Activated naive CD4-positive, alpha-beta T cell treated with anti-CD3 and anti-CD28 coated beads for 36 hours (primary cell): Measurements from ENCODE around the gene SNRPD1. TPM values are rescaled to one million over a fixed set of nuclear protein-coding genes. Genes with fewer than 3 reads are reported as not detected.
"Not testable (repeated sequence)": the region's sequence is repeated elsewhere in the genome, so short reads cannot be mapped to it uniquely, and the experiment has no call there.

ENCODE experiments used
- CTCF ChIA-PET: fragments of 350-600 bp; sonication (Branson Sonifier 250); formaldehyde crosslinking; loops from one replicate; lab custom pipeline; 2021; ENCODE audit warnings: antibody characterized with exemption; lab: Charles Lee
- DNase-seq: peaks from one replicate; pipeline ENCODE4 v3.0.0-alpha.2; 2020
- H3K27ac Mint-ChIP-seq: one replicate; pipeline ENCODE4 v1.8.0; 2021; ENCODE audit warnings: mild to moderate bottlenecking, mixed read lengths
- H3K27me3 Mint-ChIP-seq: one replicate; pipeline ENCODE4 v1.8.0; 2021; ENCODE audit warnings: low read depth, mixed read lengths
- H3K36me3 Mint-ChIP-seq: one replicate; pipeline ENCODE4 v1.8.0; 2021; ENCODE audit warnings: low read depth, mixed read lengths
- H3K4me1 Mint-ChIP-seq: one replicate; pipeline ENCODE4 v1.8.0; 2021; ENCODE audit warnings: low read depth, mixed read lengths
- H3K4me3 Mint-ChIP-seq: one replicate; pipeline ENCODE4 v1.8.0; 2021; ENCODE audit warnings: mild to moderate bottlenecking, moderate library complexity, mixed read lengths
- H3K9me3 Mint-ChIP-seq: one replicate; pipeline ENCODE4 v1.8.0; 2021; ENCODE audit warnings: mixed read lengths
- intact Hi-C: fragments of 100-400 bp; cut with micrococcal nuclease; formaldehyde crosslinking; loops from one replicate; pipeline ENCODE4 v1.15.1; 2023
- total RNA-seq, 2 experiments: library from RNA; stranded (reverse); gene quantifications; one replicate each; pipeline ENCODE4 v1.2.3, GENCODE V29; 2021

SNRPD1 gene
- total RNA-seq: 100 to 1,000 TPM; 133 to 144 TPM

GRCh38 chr18:21612125-21613039 lies at the start of gene SNRPD1:
Gene SNRPD1, plus strand, starts transcription at chr18:21612314. Its CDS starts 116 bp downstream, at chr18:21612430.
- Mint-ChIP-seq H3K36me3 (peaks cover 34% of the 10 kb centered on the region), H3K27ac (peak within 1 kb of the TSS; percentile 97), H3K4me3 (peak within 1 kb of the TSS; percentile 96), H3K4me1 (peaks cover 35% of the 10 kb centered on the region), H3K9me3 (no peaks in the 10 kb centered on the region), H3K27me3 (no peaks in the 10 kb centered on the region)
- DNase-seq: peak; percentile 89
- intact Hi-C loops: loop anchor here (1.0 to 10.0 kb wide), 7 partner anchors 12 to 1840 kb away; partner anchors contain the start of genes ESCO1, MIB1, RIOK3 and ROCK1
- CTCF ChIA-PET: interaction anchor here (0.6 to 8.1 kb wide), 10 partner anchors 7 to 219 kb away, joined by 3 to 116 read pairs (median 4); partner anchors contain the start of genes ESCO1 and MIB1

GRCh38 chr18:21571772-21572171 lies 40.3 kb upstream of the SNRPD1 start:
- H3K27ac Mint-ChIP-seq: peak overlapping the region; percentile 30
- intact Hi-C loops: no loop called here
- peaks cover 36% of the 10 kb centered on the region for H3K36me3 Mint-ChIP-seq

GRCh38 chr18:21575656-21576055 lies 36.5 kb upstream of the SNRPD1 start:
- Mint-ChIP-seq H3K27ac (no peak overlapping the region), H3K4me3 (no peak overlapping the region), H3K36me3 (peaks cover 36% of the 10 kb centered on the region), H3K27me3 (no peaks in the 10 kb centered on the region), H3K9me3 (no peaks in the 10 kb centered on the region), H3K4me1 (peaks cover 10% of the 10 kb centered on the region)
- intact Hi-C loops: no loop called here
- CTCF ChIA-PET: no interaction called here
- DNase-seq: no peak

More at GRCh38 chr18:21571772-21572171, 40.3 kb upstream of the SNRPD1 start:
- Mint-ChIP-seq H3K4me3 (no peak overlapping the region), H3K4me1 (peaks cover 5% of the 10 kb centered on the region), H3K27me3 (no peaks in the 10 kb centered on the region), H3K9me3 (no peaks in the 10 kb centered on the region)
- no peak for DNase-seq
- CTCF ChIA-PET: no interaction called here

GRCh38 chr18:21584391-21584790 lies 27.7 kb upstream of the SNRPD1 start:
- intact Hi-C loops: no loop called here
- Mint-ChIP-seq H3K4me3 (no peak overlapping the region), H3K27me3 (no peaks in the 10 kb centered on the region), H3K27ac (no peak overlapping the region), H3K36me3 (peaks cover 6% of the 10 kb centered on the region), H3K4me1 (peaks cover 25% of the 10 kb centered on the region), H3K9me3 (no peaks in the 10 kb centered on the region)
- CTCF ChIA-PET: interaction anchor here (0.6 kb wide), 1 partner anchor 183 kb away, joined by 3 read pairs; no protein-coding TSS in a partner anchor
- no peak for DNase-seq

GRCh38 chr18:21592361-21592760 lies 19.8 kb upstream of the SNRPD1 start:
- H3K4me1 Mint-ChIP-seq: peaks cover 31% of the 10 kb centered on the region
- H3K36me3 Mint-ChIP-seq: not testable (repeated sequence)

GRCh38 chr18:21593540-21594257 lies 18.4 kb upstream of the SNRPD1 start:
- Mint-ChIP-seq H3K4me3 (no peak overlapping the region), H3K4me1 (peaks cover 33% of the 10 kb centered on the region), H3K9me3 (no peaks in the 10 kb centered on the region), H3K27ac (no peak overlapping the region), H3K36me3 (peaks cover 5% of the 10 kb centered on the region), H3K27me3 (no peaks in the 10 kb centered on the region)
- intact Hi-C loops: no loop called here
- no peak for DNase-seq
- CTCF ChIA-PET: interaction anchor here (0.6 to 0.8 kb wide), 2 partner anchors 101 to 195 kb away, joined by 3 read pairs; no protein-coding TSS in a partner anchor

More at GRCh38 chr18:21592361-21592760, 19.8 kb upstream of the SNRPD1 start:
- H3K27me3 Mint-ChIP-seq, DNase-seq, H3K4me3 Mint-ChIP-seq, H3K27ac Mint-ChIP-seq, H3K9me3 Mint-ChIP-seq, CTCF ChIA-PET, intact Hi-C loops: not testable (repeated sequence)

GRCh38 chr18:21597620-21598019 lies 14.5 kb upstream of the SNRPD1 start:
- no peak overlapping the region for H3K4me3 Mint-ChIP-seq
- CTCF ChIA-PET: interaction anchor here (0.5 to 2.3 kb wide), 6 partner anchors 15 to 148 kb away, joined by 3 to 13 read pairs (median 3); partner anchors contain the start of gene SNRPD1
- no peaks in the 10 kb centered on the region for H3K27me3 Mint-ChIP-seq
- H3K27ac Mint-ChIP-seq: no peak overlapping the region
- H3K9me3 Mint-ChIP-seq: no peaks in the 10 kb centered on the region
- no peak for DNase-seq
- peaks cover 35% of the 10 kb centered on the region for H3K4me1 Mint-ChIP-seq
- intact Hi-C loops: no loop called here
- H3K36me3 Mint-ChIP-seq: peaks cover 8% of the 10 kb centered on the region

GRCh38 chr18:21598726-21599584 lies 13.2 kb upstream of the SNRPD1 start:
- DNase-seq: no peak
- Mint-ChIP-seq H3K27ac (peak overlapping the region; percentile 96), H3K4me1 (peaks cover 30% of the 10 kb centered on the region), H3K9me3 (no peaks in the 10 kb centered on the region), H3K36me3 (peaks cover 4% of the 10 kb centered on the region), H3K4me3 (peak overlapping the region; percentile 92), H3K27me3 (no peaks in the 10 kb centered on the region)
- intact Hi-C loops: loop anchor here (1.0 kb wide), 1 partner anchor 110 kb away; no protein-coding TSS in a partner anchor
- CTCF ChIA-PET: interaction anchor here (0.6 to 4.5 kb wide), 3 partner anchors 13 to 1555 kb away, joined by 3 to 116 read pairs (median 3); partner anchors contain the start of gene SNRPD1

GRCh38 chr18:21599585-21600525 lies 12.3 kb upstream of the SNRPD1 start:
- Mint-ChIP-seq H3K9me3 (no peaks in the 10 kb centered on the region), H3K27ac (peak overlapping the region; percentile 96), H3K27me3 (no peaks in the 10 kb centered on the region), H3K4me1 (peaks cover 26% of the 10 kb centered on the region), H3K4me3 (peak overlapping the region; percentile 92), H3K36me3 (peaks cover 3% of the 10 kb centered on the region)
- intact Hi-C loops: loop anchor here (1.0 to 2.0 kb wide), 5 partner anchors 12 to 489 kb away; partner anchors contain the start of genes MIB1, ROCK1 and SNRPD1
- DNase-seq: peak; percentile 45
- CTCF ChIA-PET: interaction anchor here (0.5 to 4.5 kb wide), 19 partner anchors 12 to 1554 kb away, joined by 3 to 116 read pairs (median 3); partner anchors contain the start of genes ABHD3, MIB1 and SNRPD1
